HEK293T (cell line): ENCODE data around the gene NRG2.

Experiments
- ELF4 ChIP-seq: fragments of 450-650 bp; IDR thresholded peaks from 2 replicates; pipeline ENCODE4 v1.6.1; 2017; ENCODE audit warnings: antibody characterized with exemption
- FOXA1 ChIP-seq: fragments of 450-650 bp; IDR thresholded peaks from 2 replicates; pipeline ENCODE4 v1.6.1; 2016; ENCODE audit warnings: mild to moderate bottlenecking
- FOXK2 ChIP-seq: fragments of 450-650 bp; IDR thresholded peaks from 2 replicates; pipeline ENCODE4 v1.6.1; 2016; ENCODE audit warnings: mild to moderate bottlenecking
- LEF1 ChIP-seq: fragments of 450-650 bp; IDR thresholded peaks from 2 replicates; pipeline ENCODE4 v1.6.1; 2017; ENCODE audit warnings: mild to moderate bottlenecking, borderline replicate concordance
- SP1 ChIP-seq: fragments of 450-650 bp; IDR thresholded peaks from 2 replicates; pipeline ENCODE4 v1.6.1; 2017
- ZNF384 ChIP-seq: fragments of 450-650 bp; IDR thresholded peaks from 2 replicates; pipeline ENCODE4 v1.6.1; 2016

- no peak for TF ChIP-seq ZNF384
- no peak for TF ChIP-seq FOXK2
- no peak for TF ChIP-seq FOXA1
- TF ChIP-seq SP1: no peak
- TF ChIP-seq ELF4: no peak
- no peak for TF ChIP-seq LEF1
Measured at GRCh38 chr5:140075371-140075770, 32.3 kb upstream of the NRG2 start.
